Vagina (tissue), 2 donors: ENCODE results near the gene CHST7.

Experiments
- CTCF ChIP-seq, 3 experiments: fragments of 450-650 bp in 2 of 3; fragments of 200-600 bp in 1 of 3; sonication (generic) in 1 of 3; IDR thresholded peaks; one replicate each; pipeline ENCODE4 v1.5.1; 2017 to 2019; ENCODE audit warnings: antibody characterized with exemption in 3 of 3, mild to moderate bottlenecking in 2 of 3, moderate library complexity in 2 of 3
- POLR2A ChIP-seq, 2 donors: fragments of 450-650 bp; IDR thresholded peaks; one replicate each; pipeline ENCODE4 v1.6.1; 2017; ENCODE audit warnings: antibody characterized with exemption in 2 of 2, mild to moderate bottlenecking in 2 of 2, moderate library complexity in 2 of 2
- POLR2AphosphoS5 ChIP-seq, 2 donors: sonication (generic); formaldehyde crosslinking; IDR thresholded peaks; one replicate each; pipeline ENCODE4 v1.9.0; 2017; ENCODE audit warnings: antibody characterized with exemption in 2 of 2, mild to moderate bottlenecking in 2 of 2, low read depth in 1 of 2; ENCODE audit not compliant: insufficient read depth in 1 of 2

- no peak for TF ChIP-seq CTCF (IDR thresholded peaks at IDR 0.05)
- no peak for TF ChIP-seq POLR2A (IDR thresholded peaks at IDR 0.05)
- no peak for TF ChIP-seq POLR2AphosphoS5 (IDR thresholded peaks at IDR 0.05; ENCODE audit: insufficient read depth in 1 of 2, low read depth in 1 of 2)
Measured at GRCh38 chrX:46574774-46575381, 1.3 kb downstream of the CHST7 start.
